Measurements from ENCODE around the gene DUOXA1. TPM values are rescaled to one million over a fixed set of nuclear protein-coding genes. Genes with fewer than 3 reads are reported as not detected.
A peak's percentile ranks its signal among the peaks of the same experiment; 100 is the strongest.
"Not testable (repeated sequence)": the region's sequence is repeated elsewhere in the genome, so short reads cannot be mapped to it uniquely, and the experiment has no call there.

Gene DUOXA1
- total RNA-seq, 1 experiment from 2014 or later = 0.23 TPM

DNA sequence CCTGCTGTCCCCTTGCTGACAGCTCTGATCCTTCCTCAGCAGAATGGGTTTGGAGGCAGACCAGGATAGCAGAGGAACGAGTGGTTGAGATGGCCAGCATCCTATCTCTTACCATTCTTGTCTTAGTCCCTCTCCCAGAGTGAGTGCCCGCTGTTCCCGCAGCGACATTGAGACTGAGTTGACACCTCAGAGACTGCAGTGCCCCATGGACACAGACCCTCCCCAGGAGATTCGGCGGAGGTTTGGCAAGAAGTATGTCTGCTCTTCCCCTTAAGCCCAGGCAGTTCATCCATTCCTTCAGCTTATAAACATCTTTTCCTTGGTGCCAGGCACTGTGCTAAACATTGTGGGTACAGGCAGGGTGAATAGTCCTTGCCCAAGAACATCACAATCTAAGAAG lies 21.3 kb upstream of the DUOXA1 start:
- DNase-seq (ENCODE audit: low spot score) = no peak

DNA sequence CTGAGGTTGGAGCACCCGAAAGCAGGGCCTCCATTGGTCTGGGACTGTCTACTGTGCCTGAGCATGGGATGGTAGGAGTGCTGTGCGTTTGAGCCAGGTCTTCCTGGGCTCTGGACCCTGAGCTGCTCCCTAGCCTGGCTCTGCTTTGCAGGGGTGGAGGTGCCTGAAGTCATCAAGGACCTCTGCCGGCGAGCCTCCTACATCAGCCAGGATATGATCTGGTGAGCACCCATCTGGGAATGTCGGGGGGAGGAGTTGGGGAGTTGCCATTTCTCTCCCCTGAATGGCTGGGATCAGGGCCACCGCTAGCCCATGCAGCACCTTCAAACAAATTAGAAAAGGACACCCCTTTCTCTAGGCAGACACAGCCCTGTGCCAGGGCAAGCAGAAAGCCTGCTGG lies 20.8 kb upstream of the DUOXA1 start:
- DNase-seq (ENCODE audit: low spot score) = no peak

DNA sequence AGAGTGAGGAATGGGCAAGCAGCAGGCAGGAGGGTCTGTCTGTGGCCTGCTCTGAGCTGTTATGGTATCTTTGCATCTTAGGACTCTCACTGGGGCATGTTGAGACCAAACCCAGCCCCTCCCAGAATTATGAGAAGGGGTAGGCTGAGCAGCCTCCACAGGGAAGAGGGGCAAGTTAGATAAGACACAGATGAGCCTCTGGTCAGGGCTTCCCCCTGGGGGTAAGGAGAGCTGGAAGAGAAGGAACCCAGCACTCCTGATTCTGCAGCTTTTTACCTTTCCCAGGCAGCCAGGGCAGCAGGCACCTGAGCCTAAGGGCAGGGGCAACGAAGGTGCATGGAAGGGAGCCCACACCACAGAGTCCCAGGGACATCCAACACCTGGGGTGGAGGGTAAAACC lies 19.4 kb upstream of the DUOXA1 start:
- DNase-seq (ENCODE audit: low spot score) = no peak

DNA sequence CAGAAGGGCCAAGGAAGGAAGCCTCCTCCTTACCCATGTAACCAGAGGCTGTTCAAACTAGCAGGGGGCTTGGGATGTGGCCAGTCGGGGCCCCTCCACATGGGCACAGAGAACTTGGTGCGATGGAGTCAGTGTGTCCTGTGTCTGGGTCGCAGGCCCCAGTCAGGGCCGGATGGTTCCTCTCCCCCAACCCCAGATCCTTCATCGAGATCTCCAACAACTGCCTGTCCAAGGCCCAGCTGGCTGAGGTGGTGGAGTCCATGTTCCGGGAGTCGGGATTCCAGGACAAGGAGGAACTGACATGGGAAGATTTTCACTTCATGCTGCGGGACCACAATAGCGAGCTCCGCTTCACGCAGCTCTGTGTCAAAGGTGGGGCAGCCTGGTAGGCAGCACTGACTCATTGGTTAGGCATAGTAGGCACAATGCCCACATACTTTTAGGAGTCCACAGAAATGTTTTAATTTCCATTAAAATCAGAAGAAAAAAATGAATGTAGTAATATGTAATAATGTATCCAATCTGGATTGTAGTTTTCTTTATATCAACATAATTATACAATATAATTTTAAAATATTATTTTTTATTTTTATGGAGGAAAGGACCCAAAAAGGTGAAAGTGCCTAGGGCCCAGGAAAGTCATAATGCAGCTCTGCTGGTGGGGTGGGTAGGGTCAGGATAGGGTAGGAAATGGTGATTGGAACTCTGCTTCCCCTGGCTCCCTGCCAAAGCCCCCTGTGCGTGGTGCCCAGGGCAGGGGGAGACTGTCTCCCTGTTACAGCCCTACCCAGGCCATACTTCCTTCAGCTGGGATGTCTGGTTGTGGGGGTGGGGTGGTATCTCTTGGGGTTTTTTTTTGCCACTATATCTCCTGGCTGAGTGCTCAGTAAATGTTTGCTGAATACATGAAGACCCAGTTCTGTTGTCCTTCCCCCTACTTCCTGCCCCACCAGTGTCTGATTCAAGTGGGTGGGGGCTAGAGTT lies 18.7 kb upstream of the DUOXA1 start:
- DNase-seq (ENCODE audit: low spot score) = no peak

DNA sequence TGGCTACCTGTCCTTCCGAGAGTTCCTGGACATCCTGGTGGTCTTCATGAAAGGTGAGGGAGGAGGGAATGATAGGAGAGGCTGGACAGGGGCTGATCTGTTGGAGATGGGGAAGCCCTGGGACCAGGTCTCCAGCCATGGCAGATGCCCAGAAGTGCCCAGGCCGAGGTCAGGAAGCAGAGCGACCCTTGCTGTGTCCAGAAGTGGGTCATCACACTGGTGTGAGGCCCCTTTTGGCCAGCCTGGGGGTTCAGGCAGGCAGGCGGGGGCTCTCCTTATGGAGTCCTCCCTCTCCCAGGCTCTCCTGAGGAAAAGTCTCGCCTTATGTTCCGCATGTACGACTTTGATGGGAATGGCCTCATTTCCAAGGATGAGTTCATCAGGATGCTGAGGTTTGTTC lies 17.9 kb upstream of the DUOXA1 start:
- no peak for DNase-seq (ENCODE audit: low spot score)

DNA sequence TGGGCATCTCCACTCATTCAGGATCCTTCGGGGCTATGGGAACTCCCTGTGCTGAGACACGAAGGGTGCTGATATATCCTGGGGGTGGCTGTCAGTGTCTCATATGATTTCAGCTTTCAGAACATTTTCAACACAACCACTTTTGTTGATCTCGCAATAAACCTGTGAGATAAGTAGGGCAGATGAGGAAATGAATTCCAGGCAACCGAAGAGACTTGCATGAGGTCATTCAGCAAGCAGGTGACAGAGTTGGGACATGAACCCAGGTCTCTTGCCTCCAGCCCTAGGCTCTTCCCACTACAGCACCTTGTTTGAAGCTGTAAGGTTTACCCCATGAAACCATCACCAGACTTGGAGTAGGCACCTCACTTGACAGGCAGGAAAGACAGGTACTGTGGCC lies 16.7 kb upstream of the DUOXA1 start:
- no peak for DNase-seq (ENCODE audit: low spot score)

DNA sequence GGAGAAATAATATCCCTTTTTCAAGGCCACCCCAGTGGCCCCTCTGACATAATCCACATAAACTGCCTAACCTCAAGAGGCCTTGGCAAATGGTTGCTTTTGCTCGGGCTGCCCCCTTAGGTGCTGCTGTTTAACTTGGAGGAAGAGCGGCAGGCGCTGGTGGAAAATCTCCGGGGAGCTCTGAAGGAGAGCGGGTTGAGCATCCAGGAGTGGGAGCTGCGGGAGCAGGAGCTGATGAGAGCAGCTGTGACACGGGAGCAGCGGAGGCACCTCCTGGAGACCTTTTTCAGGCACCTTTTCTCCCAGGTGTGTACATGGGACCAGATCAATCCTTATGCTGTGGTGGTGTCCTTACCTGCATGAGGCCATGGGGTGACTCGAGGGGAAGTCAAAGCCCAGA lies 15.1 kb upstream of the DUOXA1 start:
- DNase-seq (ENCODE audit: low spot score) = no peak

DNA sequence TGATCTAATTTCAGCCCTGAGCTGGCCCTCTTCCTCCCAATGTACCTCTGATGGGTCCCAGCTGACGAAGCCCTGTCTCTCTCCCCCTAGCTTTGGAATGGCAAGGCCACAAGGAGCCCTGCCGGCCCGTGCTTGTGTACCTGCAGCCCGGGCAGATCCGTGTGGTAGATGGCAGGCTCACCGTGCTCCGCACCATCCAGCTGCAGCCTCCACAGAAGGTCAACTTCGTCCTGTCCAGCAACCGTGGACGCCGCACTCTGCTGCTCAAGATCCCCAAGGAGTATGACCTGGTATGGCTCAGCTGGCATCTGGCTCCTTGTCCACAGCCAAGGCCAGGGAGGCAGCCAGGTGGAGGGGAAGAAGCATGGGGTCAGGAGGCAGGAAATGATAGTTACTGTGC lies 14.3 kb upstream of the DUOXA1 start:
- no peak for DNase-seq (ENCODE audit: low spot score)

DNA sequence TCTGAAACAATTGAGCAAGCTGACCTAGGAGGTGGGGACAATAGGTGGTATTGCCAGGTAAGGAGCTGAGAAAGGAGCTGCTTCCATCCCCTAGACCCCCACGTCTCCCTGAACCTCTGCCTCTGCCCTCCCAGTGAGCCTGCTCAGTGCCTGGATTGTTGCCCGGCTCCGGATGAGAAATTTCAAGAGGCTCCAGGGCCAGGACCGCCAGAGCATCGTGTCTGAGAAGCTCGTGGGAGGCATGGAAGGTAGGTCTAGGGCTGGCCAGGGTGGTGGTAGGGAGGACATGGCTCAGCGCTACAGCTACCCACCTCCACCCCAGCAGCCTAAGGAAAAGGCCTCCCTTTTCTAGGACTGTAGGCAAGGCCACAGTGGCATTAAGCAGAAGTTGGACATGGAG lies 13.4 kb upstream of the DUOXA1 start:
- no peak for DNase-seq (ENCODE audit: low spot score)

DNA sequence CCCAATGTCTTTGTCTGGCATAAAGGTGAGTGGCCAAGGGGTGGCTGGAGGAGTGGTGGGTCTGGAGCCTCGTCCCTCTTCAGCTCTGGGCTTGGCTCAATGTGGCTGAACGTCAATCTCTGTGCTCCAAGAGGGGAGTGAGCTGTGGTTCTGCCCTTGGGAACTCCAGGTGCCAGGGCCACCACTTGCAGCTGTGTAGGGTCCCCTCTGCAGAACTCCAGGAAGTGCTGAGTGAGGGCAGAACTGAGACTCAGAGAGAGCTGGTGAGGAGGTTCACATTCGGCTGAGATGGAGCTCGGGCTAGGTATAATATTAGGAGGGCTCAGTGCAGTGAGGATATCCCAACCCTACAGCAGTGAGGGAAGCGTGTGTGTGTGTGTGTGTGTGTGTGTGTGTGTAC lies 11.7 kb upstream of the DUOXA1 start:
- no peak for DNase-seq (ENCODE audit: low spot score)

DNA sequence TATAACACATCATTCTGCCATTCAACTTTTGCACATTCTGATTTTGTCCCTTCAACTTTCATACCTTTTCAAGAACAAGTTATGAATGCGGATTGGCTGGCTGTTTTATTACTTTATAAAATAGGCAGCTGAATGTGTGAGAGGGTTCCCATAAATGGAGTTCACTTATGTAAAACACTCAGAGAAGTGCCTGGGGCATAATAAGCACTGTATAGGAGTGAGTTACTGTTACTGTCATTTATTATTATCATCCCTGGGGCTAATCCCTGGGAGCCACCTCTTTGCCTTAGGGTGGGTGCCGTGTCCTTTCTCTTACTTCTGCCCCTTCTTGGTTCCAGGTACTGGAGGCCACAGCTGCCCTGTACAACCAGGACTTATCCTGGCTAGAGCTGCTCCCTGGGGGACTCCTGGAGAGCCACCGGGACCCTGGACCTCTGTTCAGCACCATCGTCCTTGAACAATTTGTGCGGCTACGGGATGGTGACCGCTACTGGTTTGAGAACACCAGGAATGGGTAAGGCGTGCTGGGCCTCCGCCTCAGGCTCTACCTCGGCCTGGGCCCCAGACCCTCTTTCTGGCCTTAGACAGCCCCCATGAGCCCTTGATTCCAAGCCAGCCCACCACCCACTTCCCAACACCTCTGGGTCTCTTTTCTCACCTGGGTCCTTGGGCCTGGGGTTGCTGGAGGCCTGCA lies 11.0 kb upstream of the DUOXA1 start:
- no peak for DNase-seq (ENCODE audit: low spot score)

DNA sequence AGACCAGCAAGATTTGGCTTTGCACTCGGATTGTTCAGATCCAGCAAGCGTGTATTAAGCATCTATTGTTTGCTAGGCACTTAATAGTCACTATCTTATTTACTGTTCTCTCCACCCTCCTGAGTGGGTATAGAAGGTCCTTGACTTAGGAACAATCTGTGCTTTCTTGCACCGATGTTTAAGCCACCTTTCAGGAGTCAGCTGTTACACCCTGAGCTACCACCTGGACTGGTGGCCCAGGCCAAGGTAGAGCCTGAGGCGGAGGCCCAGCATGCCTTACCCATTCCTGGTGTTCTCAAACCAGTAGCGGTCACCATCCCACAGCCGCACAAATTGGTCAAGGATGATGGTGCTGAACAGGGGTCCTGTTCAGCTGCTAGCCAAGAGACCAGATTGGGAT lies 10.1 kb upstream of the DUOXA1 start:
- DNase-seq (ENCODE audit: low spot score) = no peak

DNA sequence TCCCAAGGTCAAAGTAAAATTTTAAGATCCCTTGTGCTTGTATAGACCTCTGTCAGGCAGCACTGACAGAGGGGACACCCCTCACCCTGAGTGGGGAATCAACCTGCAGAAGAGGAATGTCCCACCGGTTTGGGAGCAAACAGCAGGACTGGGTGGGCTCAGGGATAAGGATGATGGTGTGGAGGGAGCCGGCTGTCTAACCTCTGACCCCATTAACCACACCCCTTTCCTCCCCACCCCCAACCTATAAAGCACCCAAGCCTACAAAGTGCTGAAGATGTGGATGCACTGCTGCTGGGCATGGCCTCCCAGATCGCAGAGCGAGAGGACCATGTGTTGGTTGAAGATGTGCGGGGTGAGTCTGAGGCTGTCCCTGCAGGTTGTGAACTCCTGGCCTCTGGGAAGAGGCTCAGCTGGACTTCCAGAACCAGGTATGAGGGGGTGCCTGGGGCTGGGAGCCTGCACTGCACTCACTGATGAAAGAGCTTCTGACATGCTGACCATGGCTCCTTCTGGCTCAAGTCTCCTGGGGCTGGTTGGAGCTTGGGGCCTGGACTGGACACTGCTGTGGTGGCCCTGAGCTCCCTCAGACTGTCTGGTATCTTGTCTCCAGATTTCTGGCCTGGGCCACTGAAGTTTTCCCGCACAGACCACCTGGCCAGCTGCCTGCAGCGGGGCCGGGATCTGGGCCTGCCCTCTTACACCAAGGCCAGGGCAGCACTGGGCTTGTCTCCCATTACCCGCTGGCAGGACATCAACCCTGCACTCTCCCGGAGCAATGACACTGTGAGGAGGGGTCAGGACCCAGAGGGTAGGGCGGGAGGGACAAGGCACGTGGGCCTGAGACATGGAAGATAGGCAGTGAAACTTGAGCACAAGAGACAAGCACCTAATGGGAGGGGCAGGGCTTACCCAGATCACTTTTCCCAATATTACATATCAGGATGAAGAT lies 9.4 kb upstream of the DUOXA1 start:
- DNase-seq (ENCODE audit: low spot score) = no peak

DNA sequence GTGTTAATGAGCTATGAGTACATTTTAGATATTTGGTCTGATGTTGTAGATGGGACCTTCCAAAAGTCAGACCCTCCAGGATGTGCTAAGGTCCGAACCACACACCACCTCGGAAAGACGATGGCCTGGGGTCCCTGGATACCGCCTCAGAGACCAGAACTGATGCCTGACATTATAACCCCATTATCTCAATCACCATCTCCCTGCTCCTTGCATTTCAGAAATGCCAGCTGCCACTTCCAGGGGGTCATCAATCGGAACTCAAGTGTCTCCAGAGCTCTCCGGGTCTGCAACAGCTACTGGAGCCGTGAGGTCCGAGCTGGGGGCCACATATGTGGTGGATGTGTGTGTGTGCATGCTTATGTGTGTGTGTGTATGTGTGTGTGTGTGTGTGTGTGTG lies 8.0 kb upstream of the DUOXA1 start:
- no peak for DNase-seq (ENCODE audit: low spot score)

DNA sequence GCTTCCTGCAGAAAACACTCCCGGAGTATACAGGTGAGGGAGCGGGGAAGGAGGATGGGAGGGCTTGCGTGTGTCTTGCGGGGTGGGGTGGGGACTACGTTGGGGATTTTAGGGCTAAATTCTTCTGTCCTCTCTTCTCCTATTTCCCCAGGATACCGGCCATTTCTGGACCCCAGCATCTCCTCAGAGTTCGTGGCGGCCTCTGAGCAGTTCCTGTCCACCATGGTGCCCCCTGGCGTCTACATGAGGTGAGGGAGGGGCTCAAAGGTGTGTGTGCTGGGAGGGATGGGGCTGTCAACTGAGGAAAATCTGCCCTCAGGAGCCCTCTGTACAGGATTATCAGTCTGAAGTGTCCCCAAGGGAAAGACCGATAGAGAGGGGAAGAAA lies 6.7 kb upstream of the DUOXA1 start:
- no peak for DNase-seq (ENCODE audit: low spot score)

DNA sequence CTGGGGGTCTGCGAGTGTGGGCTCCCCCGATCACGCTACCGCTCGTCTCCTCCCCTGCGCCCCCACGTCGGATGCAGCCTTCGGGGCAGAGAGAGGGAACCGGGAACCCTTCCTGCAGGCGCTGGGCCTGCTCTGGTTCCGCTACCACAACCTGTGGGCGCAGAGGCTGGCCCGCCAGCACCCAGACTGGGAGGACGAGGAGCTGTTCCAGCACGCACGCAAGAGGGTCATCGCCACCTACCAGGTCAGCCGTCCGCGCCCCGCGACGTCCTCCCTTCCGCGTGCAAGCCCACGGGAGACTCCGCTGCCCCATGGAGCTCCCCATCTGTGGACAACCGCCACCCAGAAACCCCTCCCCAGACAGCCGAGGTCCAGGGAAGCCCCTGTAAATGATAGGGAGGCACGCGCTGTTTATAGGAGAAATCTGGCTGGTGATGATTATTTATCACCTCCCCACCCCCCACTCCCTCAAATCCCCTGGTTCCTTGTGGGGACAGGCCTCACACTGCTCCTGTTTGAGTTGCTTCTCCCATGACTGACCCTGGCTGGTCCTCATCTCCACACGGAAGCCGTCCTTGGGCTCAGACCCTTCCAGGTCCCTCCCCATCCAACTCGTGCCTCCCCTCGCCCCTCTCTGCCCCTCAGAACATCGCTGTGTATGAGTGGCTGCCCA lies 6.2 kb upstream of the DUOXA1 start:
- not testable (repeated sequence) for DNase-seq (ENCODE audit: low spot score)

DNA sequence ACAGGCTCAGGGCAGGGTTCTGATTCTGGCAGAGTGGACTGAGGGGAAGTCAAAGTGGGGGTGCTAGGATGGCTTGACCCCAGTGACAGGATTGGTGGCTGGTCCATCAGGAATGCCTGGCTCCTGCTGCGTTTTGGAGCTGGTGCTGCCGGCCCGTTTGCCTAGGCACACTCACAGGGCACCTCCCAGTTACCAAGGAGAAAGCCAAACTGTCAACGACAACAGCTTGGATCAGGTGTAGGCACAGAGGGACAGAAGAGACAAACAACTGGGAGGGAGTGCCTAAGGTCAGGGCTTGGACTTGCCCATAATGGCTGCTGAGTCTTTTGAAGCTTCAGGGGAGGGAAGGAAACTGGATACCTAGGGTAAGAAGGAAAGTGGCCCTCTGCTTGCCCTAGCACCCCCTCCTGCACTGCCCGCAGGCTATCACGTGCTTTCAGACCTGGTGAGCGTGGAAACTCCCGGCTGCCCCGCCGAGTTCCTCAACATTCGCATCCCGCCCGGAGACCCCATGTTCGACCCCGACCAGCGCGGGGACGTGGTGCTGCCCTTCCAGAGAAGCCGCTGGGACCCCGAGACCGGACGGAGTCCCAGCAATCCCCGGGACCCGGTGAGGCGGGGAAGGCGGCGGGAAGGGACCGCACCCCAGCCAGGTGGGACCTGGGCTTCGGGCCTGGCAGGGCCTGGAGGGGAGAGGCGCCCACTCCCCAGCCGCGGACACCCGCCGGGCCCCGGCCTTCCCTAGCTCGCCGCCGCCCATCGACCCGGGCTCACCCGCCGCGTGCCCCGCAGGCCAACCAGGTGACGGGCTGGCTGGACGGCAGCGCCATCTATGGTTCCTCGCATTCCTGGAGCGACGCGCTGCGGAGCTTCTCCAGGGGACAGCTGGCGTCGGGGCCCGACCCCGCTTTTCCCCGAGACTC lies 5.3 kb upstream of the DUOXA1 start:
- DNase-seq (ENCODE audit: low spot score) = peak; percentile 52

DNA sequence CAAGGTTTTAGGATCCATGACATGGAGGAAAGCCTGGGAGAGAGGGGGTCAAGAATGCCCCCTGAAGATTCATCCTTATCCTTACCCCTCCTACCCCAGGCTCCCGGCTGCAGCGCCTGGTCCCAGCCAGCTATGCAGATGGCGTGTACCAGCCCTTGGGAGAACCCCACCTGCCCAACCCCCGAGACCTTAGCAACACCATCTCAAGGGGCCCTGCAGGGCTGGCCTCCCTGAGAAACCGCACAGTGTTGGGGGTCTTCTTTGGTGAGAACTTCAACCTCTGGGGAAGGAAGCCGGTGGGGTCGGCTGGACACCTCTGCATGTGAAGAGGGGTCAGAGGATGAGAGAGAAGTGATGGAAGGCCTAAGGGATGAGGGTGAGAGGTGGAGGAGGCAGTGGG lies 4.4 kb upstream of the DUOXA1 start:
- no peak for DNase-seq (ENCODE audit: low spot score)

DNA sequence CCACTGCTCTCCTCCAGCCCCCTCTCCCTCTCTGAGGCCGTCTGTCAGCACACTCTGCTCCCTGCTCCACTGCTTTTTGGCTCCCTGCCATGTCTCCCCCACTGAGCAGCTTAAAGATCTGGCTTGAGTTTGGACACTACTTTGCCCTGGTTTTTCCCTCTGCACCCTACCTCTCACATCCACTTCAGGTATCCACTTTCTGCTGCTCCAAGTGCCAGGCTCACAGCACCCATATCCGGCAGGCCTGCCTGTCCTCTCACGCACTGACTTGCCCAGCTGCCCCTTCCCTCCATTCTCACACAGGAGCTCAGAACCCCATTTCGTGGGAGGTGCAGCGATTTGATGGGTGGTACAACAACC lies 3.9 kb upstream of the DUOXA1 start:
- DNase-seq (ENCODE audit: low spot score) = no peak

DNA sequence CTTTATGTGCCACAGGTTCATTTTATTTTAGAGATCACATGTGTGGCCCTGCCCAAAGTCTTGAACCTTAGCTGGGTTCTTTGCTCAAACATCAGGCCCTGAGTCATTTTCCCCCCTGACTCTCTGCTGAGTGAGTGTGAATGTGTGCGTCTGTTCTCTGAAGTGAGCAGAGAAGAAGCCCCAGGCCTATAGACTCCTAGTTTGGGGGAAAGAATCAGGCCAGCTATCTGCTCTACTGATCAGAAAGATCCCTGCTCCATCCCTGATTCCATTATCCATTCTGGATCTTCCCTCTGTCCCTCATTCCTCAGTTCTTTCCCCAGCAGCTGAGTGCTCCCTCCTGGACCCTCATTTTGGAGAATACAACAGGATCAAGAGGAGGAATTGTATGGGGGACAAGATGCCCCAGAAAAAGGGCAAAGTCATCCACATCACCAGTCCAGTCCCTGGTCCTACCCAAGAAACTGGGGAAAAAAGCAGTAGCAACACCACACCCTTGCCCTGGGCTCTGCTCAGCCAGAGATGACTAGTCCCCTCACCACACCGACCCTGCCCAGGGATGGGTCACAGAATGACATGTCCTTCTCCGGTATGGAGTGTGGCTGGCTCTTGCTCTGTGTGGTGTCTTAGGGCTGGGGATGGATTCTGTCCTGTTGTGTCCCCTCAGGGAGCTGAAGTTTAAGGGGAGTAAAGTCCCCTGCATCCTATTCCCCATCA lies 3.3 kb upstream of the DUOXA1 start:
- DNase-seq (ENCODE audit: low spot score) = no peak
